Activated CD8-positive, alpha-beta memory T cell treated with anti-CD3 and anti-CD28 coated beads, Interleukin-2, amount 50 U/mL, for 1 hour (primary cell): ENCODE measurements around the gene TAPT1.
"Not testable (repeated sequence)": the region's sequence is repeated elsewhere in the genome, so short reads cannot be mapped to it uniquely, and the experiment has no call there.

Source experiments
- DNase-seq: peaks from one replicate; pipeline ENCODE4 v3.0.0-alpha.2; 2020; ENCODE audit errors: extremely low read depth

Gene TAPT1

GRCh38 chr4:16169490-16169889 lies 56.8 kb downstream of the TAPT1 start:
- DNase-seq = no peak

- no peak for DNase-seq
These were observed 57.4 kb downstream of the TAPT1 start for GRCh38 chr4:16168710-16169388.

- DNase-seq = no peak
These were observed 58.1 kb downstream of the TAPT1 start for GRCh38 chr4:16168144-16168543.

GRCh38 chr4:16165931-16166330 lies 60.3 kb downstream of the TAPT1 start:
- DNase-seq = no peak

- no peak for DNase-seq
These were observed 63.4 kb downstream of the TAPT1 start for GRCh38 chr4:16162891-16163290.

GRCh38 chr4:16161851-16162408 lies 64.3 kb downstream of the TAPT1 start:
- no peak for DNase-seq

- no peak for DNase-seq
These were observed 65.8 kb downstream of the TAPT1 start for GRCh38 chr4:16160457-16160856.

GRCh38 chr4:16159286-16159685 lies 67.0 kb downstream of the TAPT1 start:
- DNase-seq = no peak

- DNase-seq = no peak
These were observed 67.8 kb downstream of the TAPT1 start for GRCh38 chr4:16158504-16158852.

- DNase-seq = no peak
These were observed 68.4 kb downstream of the TAPT1 start for GRCh38 chr4:16157609-16158503.

- DNase-seq = no peak
These were observed 70.6 kb downstream of the TAPT1 start for GRCh38 chr4:16155528-16156169.

GRCh38 chr4:16154451-16154850 lies 71.8 kb downstream of the TAPT1 start:
- no peak for DNase-seq

GRCh38 chr4:16150716-16151115 lies 75.6 kb downstream of the TAPT1 start:
- DNase-seq = no peak

- DNase-seq = not testable (repeated sequence)
These were observed 81.4 kb downstream of the TAPT1 start for GRCh38 chr4:16144913-16145312.

GRCh38 chr4:16142598-16143310 lies 83.5 kb downstream of the TAPT1 start:
- DNase-seq = no peak

GRCh38 chr4:16140879-16141249 lies 85.4 kb downstream of the TAPT1 start:
- no peak for DNase-seq

GRCh38 chr4:16140231-16140878 lies 85.9 kb downstream of the TAPT1 start:
- DNase-seq = no peak

- no peak for DNase-seq
These were observed 87.0 kb downstream of the TAPT1 start for GRCh38 chr4:16139066-16139945.

GRCh38 chr4:16136827-16137226 lies 89.4 kb downstream of the TAPT1 start:
- no peak for DNase-seq

GRCh38 chr4:16136311-16136710 lies 90.0 kb downstream of the TAPT1 start:
- DNase-seq = no peak
